Measurements from ENCODE around the gene PHKG1.
"Not testable (repeated sequence)": the region's sequence is repeated elsewhere in the genome, so short reads cannot be mapped to it uniquely, and the experiment has no call there.

DNA sequence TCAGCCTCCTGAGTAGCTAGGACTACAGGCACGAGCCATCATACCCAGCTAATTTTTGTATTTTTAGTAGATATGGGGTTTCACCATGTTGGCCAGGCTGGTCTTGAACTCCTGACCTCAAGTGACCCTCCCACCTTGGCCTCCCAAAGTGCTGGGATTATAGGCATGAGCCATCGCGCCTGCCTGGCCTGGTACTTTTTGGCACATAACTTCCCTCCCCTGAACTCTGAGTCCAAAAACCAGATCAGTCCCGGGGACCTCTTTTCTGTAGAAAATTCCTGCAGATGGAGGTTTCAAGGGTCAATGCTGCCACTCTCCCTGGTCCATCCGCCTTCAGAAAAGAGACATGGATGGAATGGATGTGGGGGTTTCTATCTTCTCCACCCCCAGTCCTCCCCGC, 364 bp downstream of the PHKG1 start:
- not testable (repeated sequence) for TF ChIP-seq RBBP5 (conservative IDR thresholded peaks at IDR 0.05); MXI1 (IDR thresholded peaks at IDR 0.05; ENCODE audit: low read depth, low read length); POLR2AphosphoS5 (IDR thresholded peaks at IDR 0.05; ENCODE audit: low read length); BCL11A (IDR thresholded peaks at IDR 0.05; ENCODE audit: low read depth, low read length); ESRRA (IDR thresholded peaks at IDR 0.05; ENCODE audit: low read length)
- TF ChIP-seq, protein P1, sequence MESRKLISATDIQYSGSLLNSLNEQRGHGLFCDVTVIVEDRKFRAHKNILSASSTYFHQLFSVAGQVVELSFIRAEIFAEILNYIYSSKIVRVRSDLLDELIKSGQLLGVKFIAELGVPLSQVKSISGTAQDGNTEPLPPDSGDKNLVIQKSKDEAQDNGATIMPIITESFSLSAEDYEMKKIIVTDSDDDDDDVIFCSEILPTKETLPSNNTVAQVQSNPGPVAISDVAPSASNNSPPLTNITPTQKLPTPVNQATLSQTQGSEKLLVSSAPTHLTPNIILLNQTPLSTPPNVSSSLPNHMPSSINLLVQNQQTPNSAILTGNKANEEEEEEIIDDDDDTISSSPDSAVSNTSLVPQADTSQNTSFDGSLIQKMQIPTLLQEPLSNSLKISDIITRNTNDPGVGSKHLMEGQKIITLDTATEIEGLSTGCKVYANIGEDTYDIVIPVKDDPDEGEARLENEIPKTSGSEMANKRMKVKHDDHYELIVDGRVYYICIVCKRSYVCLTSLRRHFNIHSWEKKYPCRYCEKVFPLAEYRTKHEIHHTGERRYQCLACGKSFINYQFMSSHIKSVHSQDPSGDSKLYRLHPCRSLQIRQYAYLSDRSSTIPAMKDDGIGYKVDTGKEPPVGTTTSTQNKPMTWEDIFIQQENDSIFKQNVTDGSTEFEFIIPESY (IDR thresholded peaks at IDR 0.05) = not testable (repeated sequence)
